Ectodermal cell (in vitro differentiated cells): Measurements from ENCODE around the gene SLC34A1.

Experiments
- H3K27ac ChIP-seq: 2 replicates; pipeline ENCODE4 v1.7.0; 2013; ENCODE audit warnings: mild to moderate bottlenecking, low read depth, low read length; ENCODE audit not compliant: insufficient read depth, poor library complexity, severe bottlenecking
- H3K27me3 ChIP-seq: 2 replicates; pipeline ENCODE4 v1.7.0; 2013; ENCODE audit warnings: mild to moderate bottlenecking, low read length; ENCODE audit not compliant: insufficient read depth, control insufficient read depth, poor library complexity, severe bottlenecking
- H3K36me3 ChIP-seq: one replicate; pipeline ENCODE4 v1.7.0; 2013; ENCODE audit warnings: low read length; ENCODE audit not compliant: control insufficient read depth, insufficient read depth
- H3K4me1 ChIP-seq: one replicate; pipeline ENCODE4 v1.7.0; 2013; ENCODE audit warnings: low read length; ENCODE audit not compliant: control insufficient read depth, insufficient read depth
- H3K4me3 ChIP-seq: 2 replicates; pipeline ENCODE4 v1.7.0; 2013; ENCODE audit warnings: low read depth, low read length, control low read depth; ENCODE audit not compliant: insufficient read depth
- H3K9me3 ChIP-seq: 2 replicates; pipeline ENCODE4 v1.7.0; 2013; ENCODE audit warnings: mild to moderate bottlenecking, low read length, moderate library complexity; ENCODE audit not compliant: control insufficient read depth
- WGBS, 2 experiments: methylation state at CpG; one replicate each; pipeline ENCODE4 v1.1.7; 2013; ENCODE audit warnings: missing lambda C conversion rate in 2 of 2; 5-methylcytosine and 5-hydroxymethylcytosine counted together

The SLC34A1 gene

GRCh38 chr5:177432143-177432838 is 48.1 kb downstream of the SLC34A1 start:
- H3K27me3 ChIP-seq: no peaks in the 10 kb centered on the region
- H3K4me3 ChIP-seq: no peak overlapping the region
- H3K36me3 ChIP-seq: peaks cover 13% of the 10 kb centered on the region
- no peak overlapping the region for H3K27ac ChIP-seq
- no peaks in the 10 kb centered on the region for H3K9me3 ChIP-seq
- 95% methylated on average over 18 of the region's 18 CpGs for WGBS, 2 experiments
- H3K4me1 ChIP-seq: peaks cover 8% of the 10 kb centered on the region

- Histone ChIP-seq H3K27me3 (no peaks in the 10 kb centered on the region), H3K9me3 (no peaks in the 10 kb centered on the region), H3K27ac (no peak overlapping the region), H3K4me1 (peaks cover under 1% of the 10 kb centered on the region), H3K4me3 (no peak overlapping the region), H3K36me3 (peaks cover 13% of the 10 kb centered on the region)
- 91 to 93% methylated on average over 25 of the region's 25 CpGs for WGBS, 2 experiments
These were observed 48.8 kb downstream of the SLC34A1 start for GRCh38 chr5:177432839-177433657.

- Histone ChIP-seq H3K4me3 (no peak overlapping the region), H3K27me3 (no peaks in the 10 kb centered on the region), H3K9me3 (no peaks in the 10 kb centered on the region), H3K4me1 (no peaks in the 10 kb centered on the region), H3K27ac (no peak overlapping the region), H3K36me3 (peaks cover 13% of the 10 kb centered on the region)
- 96 to 97% methylated on average over 29 of the region's 29 CpGs for WGBS, 2 experiments
These were observed 49.5 kb downstream of the SLC34A1 start for GRCh38 chr5:177433658-177434217.

- Histone ChIP-seq H3K36me3 (peaks cover 13% of the 10 kb centered on the region), H3K4me3 (no peak overlapping the region), H3K27ac (no peak overlapping the region), H3K4me1 (no peaks in the 10 kb centered on the region), H3K27me3 (no peaks in the 10 kb centered on the region), H3K9me3 (no peaks in the 10 kb centered on the region)
- WGBS, 2 experiments: 95 to 96% methylated on average over 8 of the region's 8 CpGs
These were observed 50.2 kb downstream of the SLC34A1 start for GRCh38 chr5:177434437-177434836.

GRCh38 chr5:177434942-177435738 is 50.9 kb downstream of the SLC34A1 start:
- WGBS, 2 experiments: 95% methylated on average over 20 of the region's 20 CpGs
- Histone ChIP-seq H3K36me3 (peaks cover 13% of the 10 kb centered on the region), H3K27me3 (no peaks in the 10 kb centered on the region), H3K9me3 (no peaks in the 10 kb centered on the region), H3K4me3 (no peak overlapping the region), H3K27ac (no peak overlapping the region), H3K4me1 (no peaks in the 10 kb centered on the region)

- H3K27me3 ChIP-seq: no peaks in the 10 kb centered on the region
- WGBS, 2 experiments: 93% methylated on average over 37 of the region's 37 CpGs
- peaks cover 13% of the 10 kb centered on the region for H3K36me3 ChIP-seq
- no peak overlapping the region for H3K4me3 ChIP-seq
- H3K27ac ChIP-seq: no peak overlapping the region
- H3K9me3 ChIP-seq: no peaks in the 10 kb centered on the region
- no peaks in the 10 kb centered on the region for H3K4me1 ChIP-seq
These were observed 51.8 kb downstream of the SLC34A1 start for GRCh38 chr5:177435847-177436536.

- Histone ChIP-seq H3K27ac (no peak overlapping the region), H3K9me3 (no peaks in the 10 kb centered on the region), H3K36me3 (peaks cover 11% of the 10 kb centered on the region), H3K4me1 (no peaks in the 10 kb centered on the region), H3K4me3 (no peak overlapping the region), H3K27me3 (no peaks in the 10 kb centered on the region)
- WGBS, 2 experiments: 77 to 83% methylated on average over 4 of the region's 4 CpGs
These were observed 53.4 kb downstream of the SLC34A1 start for GRCh38 chr5:177437623-177438022.

GRCh38 chr5:177438468-177438867 is 54.2 kb downstream of the SLC34A1 start:
- Histone ChIP-seq H3K27ac (no peak overlapping the region), H3K4me3 (no peak overlapping the region), H3K36me3 (peaks cover 4% of the 10 kb centered on the region), H3K9me3 (no peaks in the 10 kb centered on the region), H3K4me1 (no peaks in the 10 kb centered on the region), H3K27me3 (no peaks in the 10 kb centered on the region)
- 93 to 96% methylated on average over 10 of the region's 10 CpGs for WGBS, 2 experiments

- H3K36me3 ChIP-seq: no peaks in the 10 kb centered on the region
- no peak overlapping the region for H3K4me3 ChIP-seq
- WGBS, 2 experiments: 95% methylated on average over 4 of the region's 4 CpGs
- H3K4me1 ChIP-seq: no peaks in the 10 kb centered on the region
- no peak overlapping the region for H3K27ac ChIP-seq
- H3K9me3 ChIP-seq: no peaks in the 10 kb centered on the region
- no peaks in the 10 kb centered on the region for H3K27me3 ChIP-seq
These were observed 55.4 kb downstream of the SLC34A1 start for GRCh38 chr5:177439518-177440053.
